Epithelial cell of esophagus (primary cell): ENCODE data around the gene SBK2.
"Not testable (repeated sequence)": the region's sequence is repeated elsewhere in the genome, so short reads cannot be mapped to it uniquely, and the experiment has no call there.

Experiments used
- DNase-seq: peaks from one replicate; pipeline ENCODE4 v3.0.0; 2010; ENCODE audit warnings: low read depth
- H3K4me3 ChIP-seq: 2 replicates; pipeline ENCODE4 v1.5.1; 2011; ENCODE audit warnings: mild to moderate bottlenecking, low read length, control low read depth
- CTCF ChIP-seq: IDR thresholded peaks from 2 replicates; pipeline ENCODE4 v1.5.1; 2011; ENCODE audit warnings: low read depth, mild to moderate bottlenecking, low read length, control low read depth, inconsistent platforms; ENCODE audit not compliant: insufficient read depth; ENCODE audit errors: missing control alignments

The SBK2 gene

GRCh38 chr19:55498246-55498840 lies 38.6 kb downstream of the SBK2 start:
- no peak for TF ChIP-seq CTCF
- DNase-seq, result no peak
- no peak overlapping the region for H3K4me3 ChIP-seq

GRCh38 chr19:55497763-55498162 lies 39.2 kb downstream of the SBK2 start:
- H3K4me3 ChIP-seq, result no peak overlapping the region
- DNase-seq, result no peak
- no peak for TF ChIP-seq CTCF

- not testable (repeated sequence) for H3K4me3 ChIP-seq, DNase-seq
These were observed 40.1 kb downstream of the SBK2 start for GRCh38 chr19:55496820-55497219.

GRCh38 chr19:55495646-55496349 lies 41.1 kb downstream of the SBK2 start:
- DNase-seq, result no peak
- TF ChIP-seq CTCF, result no peak
- H3K4me3 ChIP-seq, result no peak overlapping the region

GRCh38 chr19:55494172-55494761 lies 42.7 kb downstream of the SBK2 start:
- TF ChIP-seq CTCF, result no peak
- no peak overlapping the region for H3K4me3 ChIP-seq
- DNase-seq, result no peak

GRCh38 chr19:55493645-55494171 lies 43.2 kb downstream of the SBK2 start:
- DNase-seq, result no peak
- no peak for TF ChIP-seq CTCF

GRCh38 chr19:55493052-55493644 lies 43.8 kb downstream of the SBK2 start:
- DNase-seq, result no peak
- no peak for TF ChIP-seq CTCF
- H3K4me3 ChIP-seq, result no peak overlapping the region

More at GRCh38 chr19:55493645-55494171, 43.2 kb downstream of the SBK2 start:
- no peak overlapping the region for H3K4me3 ChIP-seq
